Measurements from ENCODE around the gene THSD7A. TPM values are rescaled to one million over a fixed set of nuclear protein-coding genes. Genes with fewer than 3 reads are reported as not detected.

Gene THSD7A
- not detected for total RNA-seq

GRCh38 chr7:11831736-11832495 is at the start of gene THSD7A:
Gene THSD7A (minus strand): TSS chr7:11832198. CDS start chr7:11831946, 252 bp downstream.
- no peak for DNase-seq
- CTCF ChIA-PET, result interaction anchor here (1.0 to 1.3 kb wide), 2 partner anchors 28 to 45 kb away, joined by 3 read pairs; no protein-coding TSS in a partner anchor
- Mint-ChIP-seq H3K27me3 (peaks cover 41% of the 10 kb centered on the region), H3K4me3 (no peak within 1 kb of the TSS), H3K27ac (no peak within 1 kb of the TSS), H3K9me3 (ENCODE audit: low read depth) (no peaks in the 10 kb centered on the region), H3K4me1 (peaks cover 5% of the 10 kb centered on the region), H3K36me3 (no peaks in the 10 kb centered on the region)
- ATAC-seq, result peak; percentile 69

- no peak for ATAC-seq
- no peaks in the 10 kb centered on the region for H3K4me1 Mint-ChIP-seq
- no peaks in the 10 kb centered on the region for H3K36me3 Mint-ChIP-seq
- no peak overlapping the region for H3K27ac Mint-ChIP-seq
- no peak for DNase-seq
- no peaks in the 10 kb centered on the region for H3K9me3 Mint-ChIP-seq (ENCODE audit: low read depth)
- no peak overlapping the region for H3K4me3 Mint-ChIP-seq
- H3K27me3 Mint-ChIP-seq, result no peaks in the 10 kb centered on the region
- CTCF ChIA-PET, result no interaction called here
Measured at GRCh38 chr7:11881680-11882079, 49.7 kb upstream of the THSD7A start.

- no peak for DNase-seq
- Mint-ChIP-seq H3K4me1 (no peaks in the 10 kb centered on the region), H3K4me3 (no peak overlapping the region), H3K27me3 (no peaks in the 10 kb centered on the region), H3K36me3 (no peaks in the 10 kb centered on the region), H3K27ac (no peak overlapping the region), H3K9me3 (ENCODE audit: low read depth) (no peaks in the 10 kb centered on the region)
- CTCF ChIA-PET, result interaction anchor here (0.6 kb wide), 1 partner anchor 1630 kb away, joined by 3 read pairs; no protein-coding TSS in a partner anchor
- no peak for ATAC-seq
Measured at GRCh38 chr7:11875635-11876034, 43.6 kb upstream of the THSD7A start.

- H3K4me1 Mint-ChIP-seq, result no peaks in the 10 kb centered on the region
- no peak for DNase-seq
- H3K9me3 Mint-ChIP-seq (ENCODE audit: low read depth), result peaks cover 7% of the 10 kb centered on the region
- no peaks in the 10 kb centered on the region for H3K36me3 Mint-ChIP-seq
- H3K27me3 Mint-ChIP-seq, result no peaks in the 10 kb centered on the region
- CTCF ChIA-PET, result no interaction called here
- no peak for ATAC-seq
- no peak overlapping the region for H3K27ac Mint-ChIP-seq
- no peak overlapping the region for H3K4me3 Mint-ChIP-seq
Measured at GRCh38 chr7:11865671-11866070, 33.7 kb upstream of the THSD7A start.

GRCh38 chr7:11858622-11859302 is 26.8 kb upstream of the THSD7A start:
- H3K27me3 Mint-ChIP-seq, result no peaks in the 10 kb centered on the region
- no peaks in the 10 kb centered on the region for H3K9me3 Mint-ChIP-seq (ENCODE audit: low read depth)
- no peak overlapping the region for H3K4me3 Mint-ChIP-seq
- no peaks in the 10 kb centered on the region for H3K4me1 Mint-ChIP-seq
- ATAC-seq (no peak), DNase-seq (no peak)
- no peak overlapping the region for H3K27ac Mint-ChIP-seq
- CTCF ChIA-PET, result interaction anchor here (0.9 kb wide), 1 partner anchor 27 kb away, joined by 3 read pairs; no protein-coding TSS in a partner anchor
- no peaks in the 10 kb centered on the region for H3K36me3 Mint-ChIP-seq

- no peak overlapping the region for H3K27ac Mint-ChIP-seq
- CTCF ChIA-PET, result no interaction called here
Measured at GRCh38 chr7:11858026-11858425, 26.0 kb upstream of the THSD7A start.

GRCh38 chr7:11848251-11848650 is 16.3 kb upstream of the THSD7A start:
- H3K36me3 Mint-ChIP-seq, result no peaks in the 10 kb centered on the region
- peaks cover 2% of the 10 kb centered on the region for H3K9me3 Mint-ChIP-seq (ENCODE audit: low read depth)
- H3K27ac Mint-ChIP-seq, result no peak overlapping the region
- H3K4me3 Mint-ChIP-seq, result no peak overlapping the region
- H3K27me3 Mint-ChIP-seq, result no peaks in the 10 kb centered on the region
- no peak for ATAC-seq
- no peaks in the 10 kb centered on the region for H3K4me1 Mint-ChIP-seq
- DNase-seq, result no peak
- CTCF ChIA-PET, result no interaction called here

More at GRCh38 chr7:11858026-11858425, 26.0 kb upstream of the THSD7A start:
- no peaks in the 10 kb centered on the region for H3K36me3 Mint-ChIP-seq
- H3K9me3 Mint-ChIP-seq (ENCODE audit: low read depth), result no peaks in the 10 kb centered on the region
- no peaks in the 10 kb centered on the region for H3K27me3 Mint-ChIP-seq
- ATAC-seq (no peak), DNase-seq (no peak)
- no peaks in the 10 kb centered on the region for H3K4me1 Mint-ChIP-seq
- H3K4me3 Mint-ChIP-seq, result no peak overlapping the region

GRCh38 chr7:11847336-11847735 is 15.3 kb upstream of the THSD7A start:
- H3K36me3 Mint-ChIP-seq, result no peaks in the 10 kb centered on the region
- peaks cover 2% of the 10 kb centered on the region for H3K9me3 Mint-ChIP-seq (ENCODE audit: low read depth)
- DNase-seq (no peak), ATAC-seq (no peak)
- H3K27ac Mint-ChIP-seq, result no peak overlapping the region
- CTCF ChIA-PET, result no interaction called here
- H3K4me1 Mint-ChIP-seq, result no peaks in the 10 kb centered on the region
- H3K4me3 Mint-ChIP-seq, result no peak overlapping the region
- H3K27me3 Mint-ChIP-seq, result no peaks in the 10 kb centered on the region

GRCh38 chr7:11846361-11846955 is 14.5 kb upstream of the THSD7A start:
- no peaks in the 10 kb centered on the region for H3K27me3 Mint-ChIP-seq
- no peaks in the 10 kb centered on the region for H3K36me3 Mint-ChIP-seq
- H3K4me3 Mint-ChIP-seq, result no peak overlapping the region
- no peak overlapping the region for H3K27ac Mint-ChIP-seq
- peaks cover 2% of the 10 kb centered on the region for H3K9me3 Mint-ChIP-seq (ENCODE audit: low read depth)
- ATAC-seq (no peak), DNase-seq (no peak)
- CTCF ChIA-PET, result interaction anchor here (1.4 kb wide), 1 partner anchor 22 kb away, joined by 3 read pairs; no protein-coding TSS in a partner anchor
- no peaks in the 10 kb centered on the region for H3K4me1 Mint-ChIP-seq

GRCh38 chr7:11843113-11843765 is 11.2 kb upstream of the THSD7A start:
- H3K4me1 Mint-ChIP-seq, result no peaks in the 10 kb centered on the region
- no peaks in the 10 kb centered on the region for H3K36me3 Mint-ChIP-seq
- ATAC-seq (no peak), DNase-seq (no peak)
- peaks cover 2% of the 10 kb centered on the region for H3K9me3 Mint-ChIP-seq (ENCODE audit: low read depth)
- H3K27me3 Mint-ChIP-seq, result no peaks in the 10 kb centered on the region
- CTCF ChIA-PET, result no interaction called here
- H3K27ac Mint-ChIP-seq, result no peak overlapping the region
- no peak overlapping the region for H3K4me3 Mint-ChIP-seq

GRCh38 chr7:11841657-11842056 is 9.7 kb upstream of the THSD7A start:
- Mint-ChIP-seq H3K4me1 (no peaks in the 10 kb centered on the region), H3K9me3 (ENCODE audit: low read depth) (peaks cover 2% of the 10 kb centered on the region), H3K36me3 (no peaks in the 10 kb centered on the region), H3K27ac (no peak overlapping the region), H3K27me3 (peaks cover 3% of the 10 kb centered on the region), H3K4me3 (no peak overlapping the region)
- DNase-seq, result no peak
- ATAC-seq, result no peak
- CTCF ChIA-PET, result no interaction called here

- no peaks in the 10 kb centered on the region for H3K9me3 Mint-ChIP-seq (ENCODE audit: low read depth)
- no peak for ATAC-seq
- CTCF ChIA-PET, result no interaction called here
- no peak for DNase-seq
- peaks cover 5% of the 10 kb centered on the region for H3K4me1 Mint-ChIP-seq
- no peak overlapping the region for H3K4me3 Mint-ChIP-seq
- peaks cover 36% of the 10 kb centered on the region for H3K27me3 Mint-ChIP-seq
- H3K27ac Mint-ChIP-seq, result no peak overlapping the region
- H3K36me3 Mint-ChIP-seq, result no peaks in the 10 kb centered on the region
Measured at GRCh38 chr7:11835260-11835659, 3.3 kb upstream of the THSD7A start.

GRCh38 chr7:11833431-11833830 is 1.4 kb upstream of the THSD7A start:
- H3K4me1 Mint-ChIP-seq, result peaks cover 5% of the 10 kb centered on the region
- no peaks in the 10 kb centered on the region for H3K9me3 Mint-ChIP-seq (ENCODE audit: low read depth)
- H3K36me3 Mint-ChIP-seq, result no peaks in the 10 kb centered on the region
- DNase-seq, result no peak
- H3K27ac Mint-ChIP-seq, result no peak overlapping the region
- no peak overlapping the region for H3K4me3 Mint-ChIP-seq
- H3K27me3 Mint-ChIP-seq, result peaks cover 43% of the 10 kb centered on the region
- CTCF ChIA-PET, result no interaction called here
- no peak for ATAC-seq

Data from activated CD8-positive, alpha-beta memory T cell treated with anti-CD3 and anti-CD28 coated beads, Interleukin-2, amount 10 ng/mL, durations not matched to agents 7 days and 5 days (primary cell).